H54 (cell line): ENCODE measurements around the gene RPS8.

Experiments used
- DNase-seq: peaks from one replicate; pipeline ENCODE4 v3.0.0; 2011; ENCODE audit warnings: low spot score, mixed read lengths; ENCODE audit not compliant: insufficient read length
- FAIRE-seq: peaks from 3 replicates; lab custom pipeline; 2011; peaks lifted over from hg19 to GRCh38; lab: Jason Lieb, UNC
- POLR2A ChIP-seq: IDR thresholded peaks from 2 replicates; pipeline ENCODE4 v1.6.1; 2011; ENCODE audit warnings: low read depth, mild to moderate bottlenecking, low read length

Gene RPS8

GRCh38 chr1:44827197-44828002 lies 52.1 kb downstream of the RPS8 start:
- FAIRE-seq (no peak), DNase-seq (no peak)
- TF ChIP-seq POLR2A: no peak

GRCh38 chr1:44828003-44828651 lies 52.8 kb downstream of the RPS8 start:
- FAIRE-seq (no peak), DNase-seq (no peak)
- TF ChIP-seq POLR2A: no peak
